ENCODE measurements around the gene PACRG.

GRCh38 chr6:163282672-163283071 lies 554.9 kb downstream of the PACRG start:
- no peak for TF ChIP-seq MAX (IDR thresholded peaks at IDR 0.05; ENCODE audit: low read depth, low read length)
- TF ChIP-seq CTCF (IDR thresholded peaks at IDR 0.05; ENCODE audit: low read depth, low read length): no peak
- no peak for TF ChIP-seq POLR2A (IDR thresholded peaks at IDR 0.05; ENCODE audit: extremely low read depth, insufficient read length)

Measured in NB4 (cell line).